Calu3 (cell line): ENCODE results near the gene CCDC192. TPM values are rescaled to one million over a fixed set of nuclear protein-coding genes. Genes with fewer than 3 reads are reported as not detected.
A peak's percentile ranks its signal among the peaks of the same experiment; 100 is the strongest.

Experiments used
- BruUV-seq: library from RNA; stranded (reverse); fragments of 400-500 nt; replicated peaks from 2 replicates; lab custom pipeline; 2021; lab: Mats Ljungman, UMichigan
- CTCF ChIA-PET: fragments of 300-600 bp; sonication (Branson Sonifier 250); formaldehyde crosslinking; loops from one replicate; lab custom pipeline; 2022; ENCODE audit warnings: antibody characterized with exemption; lab: Charles Lee
- DNase-seq: peaks from one replicate; pipeline ENCODE4 v3.0.0; 2022
- H3K27ac Mint-ChIP-seq: one replicate; pipeline ENCODE4 v1.8.0; 2022; ENCODE audit warnings: mixed read lengths; ENCODE audit not compliant: unreplicated experiment
- H3K27me3 Mint-ChIP-seq: one replicate; pipeline ENCODE4 v1.8.0; 2022; ENCODE audit warnings: mixed read lengths; ENCODE audit not compliant: unreplicated experiment
- H3K36me3 Mint-ChIP-seq: one replicate; pipeline ENCODE4 v1.8.0; 2022; ENCODE audit warnings: mild to moderate bottlenecking, moderate library complexity, mixed read lengths; ENCODE audit not compliant: insufficient read depth, unreplicated experiment
- H3K4me1 Mint-ChIP-seq: one replicate; pipeline ENCODE4 v1.8.0; 2022; ENCODE audit warnings: mild to moderate bottlenecking, low read depth, mixed read lengths; ENCODE audit not compliant: unreplicated experiment
- H3K4me3 Mint-ChIP-seq: one replicate; pipeline ENCODE4 v1.8.0; 2022; ENCODE audit warnings: mild to moderate bottlenecking, low read depth, moderate library complexity, mixed read lengths; ENCODE audit not compliant: unreplicated experiment
- H3K9me3 Mint-ChIP-seq: one replicate; pipeline ENCODE4 v1.8.0; 2022; ENCODE audit warnings: low read depth, mixed read lengths; ENCODE audit not compliant: unreplicated experiment
- CTCF ChIP-seq: fragments of 200-600 bp; IDR thresholded peaks from one replicate; pipeline ENCODE4 v1.8.0; 2022; ENCODE audit warnings: antibody characterized with exemption; ENCODE audit not compliant: unreplicated experiment
- intact Hi-C: fragments of 100-400 bp; cut with micrococcal nuclease; formaldehyde crosslinking; loops from one replicate; pipeline ENCODE4 v1.10.0; 2022; ENCODE audit not compliant: unreplicated experiment
- total RNA-seq: library from RNA; stranded (reverse); gene quantifications from 2 replicates; pipeline ENCODE4 v1.2.3, GENCODE V29; 2022

CCDC192 gene
- total RNA-seq, 1 experiment from 2014 or later, result 2.5 TPM

DNA sequence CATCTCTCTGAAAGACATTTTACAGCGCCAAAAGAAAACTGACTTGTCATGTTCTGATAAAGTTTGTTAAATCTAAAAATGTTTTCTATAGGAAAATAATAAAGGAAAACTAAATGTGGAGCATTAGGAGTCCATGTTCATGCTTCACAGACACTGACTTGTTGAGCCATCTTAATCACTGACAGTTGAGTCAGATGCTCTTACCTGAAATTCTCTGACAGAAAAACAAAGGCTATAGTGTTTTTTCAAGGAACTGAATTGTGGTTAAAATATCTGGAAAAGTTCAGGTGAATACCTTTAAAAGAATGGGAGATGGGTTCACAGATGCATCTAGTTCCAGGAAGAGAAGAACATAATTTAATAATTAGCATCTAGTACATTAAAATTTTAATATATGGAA is 266.9 kb downstream of the CCDC192 start:
- no peak for TF ChIP-seq CTCF
- intact Hi-C loops, result no loop called here
- Mint-ChIP-seq H3K4me1 (peaks cover 44% of the 10 kb centered on the region), H3K4me3 (no peak overlapping the region), H3K27me3 (no peaks in the 10 kb centered on the region), H3K36me3 (no peaks in the 10 kb centered on the region), H3K9me3 (no peaks in the 10 kb centered on the region), H3K27ac (no peak overlapping the region)
- no peak for DNase-seq
- no TSS peak for BruUV-seq
- CTCF ChIA-PET, result no interaction called here

GRCh38 chr5:127970854-127971425 is 267.7 kb downstream of the CCDC192 start:
- Mint-ChIP-seq H3K27me3 (no peaks in the 10 kb centered on the region), H3K4me3 (no peak overlapping the region), H3K27ac (peak overlapping the region; percentile 33), H3K9me3 (no peaks in the 10 kb centered on the region), H3K36me3 (no peaks in the 10 kb centered on the region), H3K4me1 (peaks cover 44% of the 10 kb centered on the region)
- BruUV-seq, result no TSS peak
- intact Hi-C loops, result no loop called here
- no peak for DNase-seq
- TF ChIP-seq CTCF, result no peak
- CTCF ChIA-PET, result interaction anchor here (1.1 kb wide), 2 partner anchors 16 to 17 kb away, joined by 3 read pairs; no protein-coding TSS in a partner anchor

DNA sequence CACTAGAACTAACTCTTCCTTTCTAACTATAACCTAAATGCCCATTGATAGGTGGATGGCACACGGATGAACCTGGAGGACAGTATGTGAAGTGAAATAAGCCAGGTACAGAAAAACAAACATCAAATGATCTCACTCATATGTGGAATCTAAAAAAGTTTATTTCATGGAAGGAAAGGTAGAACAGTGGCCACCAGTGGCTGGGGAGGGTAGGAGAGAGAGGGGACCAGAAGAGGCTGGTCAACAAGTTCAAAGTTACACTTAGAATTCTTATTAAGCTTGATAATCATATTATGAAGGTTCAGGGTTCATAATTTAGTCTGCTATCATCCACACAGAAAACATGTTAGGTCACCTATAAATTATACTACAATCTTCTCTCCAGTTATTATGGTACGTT is 272.8 kb downstream of the CCDC192 start:
- peaks cover 41% of the 10 kb centered on the region for H3K4me1 Mint-ChIP-seq
- no peaks in the 10 kb centered on the region for H3K27me3 Mint-ChIP-seq
- H3K36me3 Mint-ChIP-seq, result no peaks in the 10 kb centered on the region
- TF ChIP-seq CTCF, result no peak
- CTCF ChIA-PET, result no interaction called here
- H3K27ac Mint-ChIP-seq, result no peak overlapping the region
- no peak for DNase-seq
- no TSS peak for BruUV-seq
- intact Hi-C loops, result loop anchor here (5.0 kb wide), 1 partner anchor 99 kb away; no protein-coding TSS in a partner anchor
- no peak overlapping the region for H3K4me3 Mint-ChIP-seq
- H3K9me3 Mint-ChIP-seq, result no peaks in the 10 kb centered on the region

DNA sequence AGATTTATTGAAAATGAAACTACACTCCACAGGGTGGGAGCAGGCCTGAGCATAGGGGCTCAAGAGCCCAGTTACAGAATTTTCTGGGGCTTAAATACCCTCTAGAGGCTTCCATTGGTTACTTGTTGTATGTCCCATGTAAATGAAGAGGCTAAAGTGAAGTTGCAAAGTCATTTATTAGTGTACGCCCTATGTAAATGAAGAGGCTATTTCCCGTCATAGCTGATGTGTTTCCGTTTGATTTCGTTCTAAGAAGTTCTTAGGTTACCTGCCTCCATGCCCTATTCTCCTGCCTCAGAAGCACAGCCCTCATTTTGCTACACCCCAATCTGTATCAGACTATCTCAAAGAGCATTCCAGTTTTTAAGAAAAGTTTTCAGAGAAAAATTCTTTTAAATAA is 273.3 kb downstream of the CCDC192 start:
- Mint-ChIP-seq H3K36me3 (no peaks in the 10 kb centered on the region), H3K9me3 (no peaks in the 10 kb centered on the region), H3K4me1 (peaks cover 42% of the 10 kb centered on the region), H3K27ac (no peak overlapping the region), H3K27me3 (no peaks in the 10 kb centered on the region), H3K4me3 (no peak overlapping the region)
- no TSS peak for BruUV-seq
- intact Hi-C loops, result loop anchor here (5.0 kb wide), 1 partner anchor 99 kb away; no protein-coding TSS in a partner anchor
- CTCF ChIA-PET, result no interaction called here
- DNase-seq, result no peak
- no peak for TF ChIP-seq CTCF
